Activated CD4-positive, alpha-beta T cell treated with anti-CD3 and anti-CD28 coated beads, Interleukin-2, amount 50 U/mL, for 24 hours (primary cell): ENCODE data around the gene ZFAND3.

ENCODE experiments used
- DNase-seq, 2 donors: peaks; one replicate each; pipeline ENCODE4 v3.0.0-alpha.2; 2020; ENCODE audit warnings: low read depth in 1 of 2, low spot score in 1 of 2

Gene ZFAND3

GRCh38 chr6:37819177-37819801, at the start of gene ZFAND3:
Gene ZFAND3, plus strand, starts transcription at chr6:37819727. Its CDS starts 219 bp downstream, at chr6:37819946.
- DNase-seq = peak; percentile 88 to 91

- DNase-seq = no peak
Observed at GRCh38 chr6:37774028-37774680, 45.4 kb upstream of the ZFAND3 start.

GRCh38 chr6:37776566-37776965, 43.0 kb upstream of the ZFAND3 start:
- DNase-seq = no peak

- no peak for DNase-seq
Observed at GRCh38 chr6:37777272-37777834, 42.2 kb upstream of the ZFAND3 start.

GRCh38 chr6:37779111-37779800, 40.3 kb upstream of the ZFAND3 start:
- no peak for DNase-seq

GRCh38 chr6:37779902-37780628, 39.5 kb upstream of the ZFAND3 start:
- no peak for DNase-seq

- no peak for DNase-seq
Observed at GRCh38 chr6:37781788-37782187, 37.7 kb upstream of the ZFAND3 start.

- no peak for DNase-seq
Observed at GRCh38 chr6:37783025-37783855, 36.3 kb upstream of the ZFAND3 start.

GRCh38 chr6:37783856-37784584, 35.5 kb upstream of the ZFAND3 start:
- no peak for DNase-seq

GRCh38 chr6:37784585-37784967, 35.0 kb upstream of the ZFAND3 start:
- no peak for DNase-seq

- DNase-seq = no peak
Observed at GRCh38 chr6:37785002-37785662, 34.4 kb upstream of the ZFAND3 start.

GRCh38 chr6:37785663-37786270, 33.8 kb upstream of the ZFAND3 start:
- no peak for DNase-seq

GRCh38 chr6:37787216-37787615, 32.3 kb upstream of the ZFAND3 start:
- no peak for DNase-seq

GRCh38 chr6:37788259-37788658, 31.3 kb upstream of the ZFAND3 start:
- no peak for DNase-seq

GRCh38 chr6:37791156-37791919, 28.2 kb upstream of the ZFAND3 start:
- DNase-seq = peak; percentile 59 to 83

GRCh38 chr6:37792457-37793033, 27.0 kb upstream of the ZFAND3 start:
- DNase-seq = no peak

- DNase-seq = no peak
Observed at GRCh38 chr6:37793067-37793466, 26.5 kb upstream of the ZFAND3 start.

GRCh38 chr6:37794825-37795224, 24.7 kb upstream of the ZFAND3 start:
- DNase-seq = no peak
